ENCODE measurements around the gene EHBP1L1.

Gene EHBP1L1

DNA sequence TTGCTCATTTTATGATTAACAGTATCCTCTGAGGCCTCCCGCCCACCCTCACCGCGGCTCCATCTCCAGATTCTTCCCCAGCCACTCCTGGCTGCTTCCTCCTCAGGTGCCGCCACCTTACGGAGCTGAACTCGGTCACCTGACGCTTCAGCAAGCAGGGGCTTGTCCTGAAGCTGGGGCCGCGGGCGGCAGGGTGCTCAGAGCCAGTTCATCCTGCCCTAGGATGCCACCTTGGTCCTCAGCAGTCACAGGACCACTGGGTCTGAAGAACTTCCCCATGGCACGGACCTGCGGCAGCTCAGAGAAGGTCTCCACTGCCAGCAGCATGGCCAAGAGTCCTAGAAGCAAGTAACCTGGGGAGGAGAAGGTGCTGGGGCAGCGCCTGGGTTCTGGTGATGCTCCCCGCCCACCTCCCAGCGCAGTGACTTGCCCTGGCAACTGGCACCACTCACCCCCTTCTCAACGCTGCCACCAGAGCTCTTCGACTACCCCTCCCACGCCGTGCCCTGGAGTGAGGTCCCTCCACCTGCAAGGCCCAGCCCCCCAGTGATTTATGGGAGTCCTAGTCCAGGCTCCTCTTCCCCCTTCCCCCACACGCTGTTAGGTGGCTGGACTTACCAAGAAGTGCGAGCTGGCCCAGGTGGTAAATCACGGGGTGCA is 17.1 kb downstream of the EHBP1L1 start:
- no peak for DNase-seq (ENCODE audit: low read depth in 1 of 2, low spot score in 1 of 2)

DNA sequence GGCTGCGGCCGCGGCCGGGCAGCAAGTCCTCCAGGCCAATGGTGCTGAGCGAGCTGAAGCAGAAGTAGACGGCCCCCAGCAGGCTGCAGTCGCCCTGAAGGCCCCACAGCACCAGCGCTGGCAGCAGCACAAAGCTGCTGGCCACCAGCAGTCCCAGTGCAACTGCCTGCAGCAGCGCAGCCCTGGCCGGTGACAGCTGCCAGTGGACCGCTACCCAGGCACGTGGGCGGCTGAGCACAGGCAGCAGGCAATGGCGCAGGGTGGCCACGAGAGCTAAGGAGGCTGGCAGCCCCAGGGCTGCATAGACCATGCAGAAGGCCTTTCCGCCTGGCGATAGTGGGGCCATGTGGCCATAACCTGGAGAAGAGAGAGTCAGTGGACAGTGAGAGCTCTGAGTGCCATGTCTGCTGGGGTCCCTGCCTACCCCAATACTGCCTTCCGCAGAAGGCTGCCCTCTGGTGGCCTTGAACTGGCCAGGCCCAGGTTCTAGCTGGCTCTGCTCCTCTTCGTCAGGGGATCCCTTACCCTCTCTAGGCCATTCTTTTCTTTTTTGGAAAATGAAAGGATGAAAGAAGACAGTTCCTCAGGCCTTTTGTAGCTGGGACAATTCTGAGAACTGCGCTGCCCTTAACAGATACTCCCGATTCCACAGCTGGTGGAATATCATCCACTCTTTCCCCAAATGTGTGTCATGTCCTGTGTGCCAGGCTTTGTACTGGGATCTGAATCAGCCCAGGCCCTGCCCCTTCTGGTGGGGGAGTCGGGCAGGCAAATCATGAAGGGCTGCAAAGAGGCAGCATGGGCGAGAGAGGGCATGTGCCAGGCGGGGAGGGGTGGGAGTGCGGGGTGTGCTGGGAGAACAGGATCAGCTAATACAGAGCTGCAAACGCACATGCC is 17.9 kb downstream of the EHBP1L1 start:
- DNase-seq (ENCODE audit: low read depth in 1 of 2, low spot score in 1 of 2): no peak

DNA sequence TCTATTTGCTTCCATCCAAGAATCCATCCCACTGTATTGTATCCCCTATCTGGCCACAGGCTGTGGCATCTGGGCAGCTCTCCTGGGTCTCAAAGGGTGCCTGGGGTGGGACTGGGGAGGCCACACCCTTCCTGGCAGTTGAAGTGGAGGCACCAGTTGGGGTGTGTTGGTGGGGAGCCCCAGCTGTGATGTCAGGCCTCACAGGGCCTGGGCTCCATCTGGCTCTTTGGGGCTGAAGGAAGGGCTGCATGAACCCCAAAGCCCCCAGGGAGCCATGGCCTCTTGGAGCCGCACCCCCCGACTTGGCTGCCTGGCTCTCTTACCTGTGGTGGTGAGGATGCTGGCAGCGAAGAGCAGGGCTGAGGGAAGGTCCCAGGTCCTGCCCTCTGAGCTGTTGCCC is 19.3 kb downstream of the EHBP1L1 start:
- DNase-seq (ENCODE audit: low read depth in 1 of 2, low spot score in 1 of 2): no peak

DNA sequence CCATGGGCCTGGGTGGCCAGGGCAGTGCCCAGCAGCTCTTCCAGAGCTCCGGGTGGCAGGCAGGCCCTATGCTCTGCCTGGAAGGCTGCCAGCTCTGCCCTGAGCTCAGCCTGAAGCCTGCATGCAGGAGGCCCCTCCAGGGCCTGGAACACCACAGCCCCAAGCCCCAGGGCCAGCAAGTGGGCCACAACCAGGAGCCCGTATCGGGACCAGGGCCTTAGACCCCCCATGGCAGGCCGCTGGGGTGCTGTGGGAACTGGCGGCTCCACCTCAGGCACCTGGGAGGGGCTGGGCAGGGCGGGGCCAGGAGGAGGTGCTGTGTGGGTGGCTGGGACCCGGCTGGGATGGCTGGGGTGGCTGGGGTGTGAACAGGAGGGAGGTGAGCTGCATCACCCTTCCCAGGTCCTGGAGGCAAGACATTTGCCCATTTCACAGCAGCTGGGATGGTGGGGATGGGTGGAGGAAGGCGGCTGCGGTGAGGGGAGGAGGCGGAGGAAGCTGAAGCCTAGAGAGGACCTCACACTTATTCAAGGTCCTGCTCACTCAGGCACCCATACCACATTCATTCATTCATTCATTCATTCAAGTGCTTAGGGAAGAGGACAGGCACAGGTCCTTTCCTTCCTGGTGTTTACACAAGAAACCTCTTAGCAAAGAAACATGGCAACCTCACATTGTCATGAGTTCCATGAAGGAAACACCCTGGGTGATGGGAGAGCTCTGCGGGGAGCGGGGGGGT is 19.9 kb downstream of the EHBP1L1 start, which contains the start of gene KCNK7:
Gene KCNK7 (minus strand): TSS at position 258 of the 739 bp plus-strand sequence. CDS start 28 bp downstream, at position 230.
- DNase-seq (ENCODE audit: low read depth in 1 of 2, low spot score in 1 of 2): no peak

DNA sequence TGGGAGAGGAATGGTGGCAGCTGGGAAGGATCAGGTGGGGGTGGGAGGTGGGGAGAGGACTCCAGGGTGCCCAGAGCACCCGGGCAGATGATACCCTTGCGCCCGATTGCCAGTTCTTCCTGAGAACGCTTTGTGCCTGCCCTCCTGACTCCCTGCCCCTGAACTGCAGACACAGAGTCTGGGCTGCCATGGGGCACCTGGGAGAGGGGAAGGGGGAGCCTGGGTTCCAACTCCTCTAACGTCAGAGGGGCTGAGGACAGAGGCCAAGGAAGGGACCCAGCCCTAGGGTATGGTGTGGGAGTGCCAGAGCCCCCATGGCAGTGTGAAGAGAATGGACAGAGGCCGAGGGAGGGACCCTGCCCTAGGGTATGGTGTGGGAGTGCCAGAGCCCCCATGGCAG is 20.7 kb downstream of the EHBP1L1 start:
- DNase-seq (ENCODE audit: low read depth in 1 of 2, low spot score in 1 of 2): no peak

GRCh38 chr11:65598258-65598699 is 22.4 kb downstream of the EHBP1L1 start:
- DNase-seq (ENCODE audit: low read depth in 1 of 2, low spot score in 1 of 2): no peak

GRCh38 chr11:65599216-65599954 is 23.5 kb downstream of the EHBP1L1 start:
- DNase-seq (ENCODE audit: low read depth in 1 of 2, low spot score in 1 of 2): no peak

DNA sequence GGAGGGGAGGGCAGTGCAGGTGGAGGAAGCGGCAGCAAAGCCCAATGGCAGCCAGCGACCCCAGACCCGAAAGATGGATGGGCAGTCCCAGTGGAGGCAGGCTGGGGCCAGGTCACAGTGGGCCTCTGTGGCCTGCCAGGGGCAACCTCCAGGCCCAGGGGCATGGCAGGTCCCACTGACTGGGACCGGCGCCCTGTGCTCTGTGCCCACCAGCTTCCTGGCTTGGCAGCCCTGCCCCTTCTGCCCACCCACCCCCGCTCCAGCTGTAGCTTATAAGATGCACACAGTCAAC is 24.0 kb downstream of the EHBP1L1 start:
- DNase-seq (ENCODE audit: low read depth in 1 of 2, low spot score in 1 of 2): no peak

DNA sequence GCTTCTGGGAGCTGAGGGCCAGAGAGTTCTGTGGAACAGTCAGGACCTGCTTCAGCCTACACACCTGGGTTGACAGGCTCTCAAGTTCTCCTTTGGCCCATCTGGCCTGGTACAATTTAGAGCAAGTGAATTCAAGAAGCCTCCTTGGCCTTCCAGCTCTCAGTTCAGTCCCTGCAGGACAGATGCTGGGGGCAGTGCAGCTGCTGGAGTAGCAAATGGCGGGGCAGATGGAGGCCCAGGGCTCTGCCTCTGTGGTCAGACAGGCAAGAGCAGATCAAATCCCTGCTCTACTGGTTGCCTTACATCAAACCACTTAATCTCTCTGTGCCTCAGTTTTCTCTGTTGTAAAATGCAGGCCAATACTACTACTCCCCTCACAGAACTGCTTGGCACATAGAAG is 28.4 kb downstream of the EHBP1L1 start:
- no peak for DNase-seq (ENCODE audit: low read depth in 1 of 2, low spot score in 1 of 2)

DNA sequence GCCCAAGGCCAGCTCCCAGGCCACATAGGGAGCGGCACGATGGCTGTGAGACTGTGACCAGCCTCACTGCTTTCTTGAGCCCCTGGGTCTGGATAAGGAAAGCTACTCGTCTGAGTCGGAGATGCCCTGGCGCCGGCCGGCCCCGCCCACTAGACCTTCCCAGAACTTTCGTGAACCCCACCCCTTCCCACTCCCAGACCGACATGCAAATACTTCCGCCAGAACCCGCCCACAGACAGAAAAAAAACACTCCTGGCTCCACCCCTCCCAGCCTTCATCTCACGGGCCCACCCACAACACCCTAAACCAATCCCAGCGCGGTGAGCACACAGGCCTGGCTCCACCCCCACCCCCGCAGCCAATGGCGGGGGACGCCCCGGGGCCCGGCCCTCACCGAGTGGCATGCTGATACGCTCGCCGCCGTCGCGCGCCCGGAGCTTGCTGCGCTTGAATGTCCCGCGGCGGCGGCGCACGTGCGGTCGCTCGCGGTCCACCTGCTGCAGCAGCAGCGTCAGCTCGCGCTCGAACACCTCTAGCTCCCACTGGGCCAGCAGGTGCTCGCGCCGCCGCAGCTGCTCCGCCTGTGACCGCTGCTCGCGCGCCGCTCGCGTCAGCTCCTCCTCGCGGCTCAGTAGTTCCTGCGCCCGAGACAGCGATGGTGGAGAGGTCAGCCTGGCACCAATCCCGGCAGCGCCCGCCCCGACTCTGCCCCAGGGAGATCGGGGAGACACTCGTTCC is 31.2 kb downstream of the EHBP1L1 start:
- no peak for DNase-seq (ENCODE audit: low read depth in 1 of 2, low spot score in 1 of 2)

DNA sequence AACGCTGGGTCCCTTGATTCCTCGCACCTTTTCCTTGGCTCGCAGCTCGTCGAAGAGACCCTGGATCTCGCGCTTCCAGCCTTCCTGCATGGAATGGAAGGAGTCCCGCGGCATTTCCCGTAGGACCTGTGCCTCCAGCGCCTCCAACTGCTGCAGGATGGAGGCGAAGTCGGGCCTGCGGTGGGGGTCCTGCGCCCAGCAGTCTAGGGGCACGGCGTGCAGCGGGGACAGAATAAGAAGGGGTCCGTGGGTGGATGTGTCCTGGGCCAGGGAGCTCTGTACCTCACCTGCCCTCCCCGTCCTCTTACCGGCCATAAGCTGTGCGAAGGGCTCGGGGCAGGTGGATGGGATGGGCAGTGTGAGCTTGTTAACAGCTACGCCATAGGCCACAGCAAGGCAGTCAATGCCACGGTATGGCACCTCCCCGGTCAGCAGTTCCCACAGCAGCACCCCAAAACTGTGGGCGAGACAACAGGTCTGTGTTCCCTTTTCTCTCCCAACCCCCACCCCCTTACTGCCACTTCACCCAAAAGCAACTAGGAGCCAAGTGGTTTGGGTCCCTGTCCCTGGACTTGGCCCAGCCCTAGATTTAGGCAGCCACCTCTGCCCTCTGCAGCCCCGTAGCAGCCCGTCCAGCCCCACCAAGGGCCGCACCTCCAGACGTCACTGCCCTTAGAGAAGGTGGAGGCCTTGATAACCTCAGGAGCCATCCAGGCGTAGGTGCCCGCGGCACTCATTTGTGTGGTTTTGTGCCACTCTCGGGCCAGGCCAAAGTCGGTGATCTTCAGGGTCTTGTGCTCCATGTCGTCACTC is 32.0 kb downstream of the EHBP1L1 start:
- DNase-seq (ENCODE audit: low read depth in 1 of 2, low spot score in 1 of 2): no peak

- DNase-seq (ENCODE audit: low read depth in 1 of 2, low spot score in 1 of 2): no peak
These were observed 33.4 kb downstream of the EHBP1L1 start for GRCh38 chr11:65609229-65609628.

GRCh38 chr11:65609665-65610064 is 33.8 kb downstream of the EHBP1L1 start:
- no peak for DNase-seq (ENCODE audit: low read depth in 1 of 2, low spot score in 1 of 2)

DNA sequence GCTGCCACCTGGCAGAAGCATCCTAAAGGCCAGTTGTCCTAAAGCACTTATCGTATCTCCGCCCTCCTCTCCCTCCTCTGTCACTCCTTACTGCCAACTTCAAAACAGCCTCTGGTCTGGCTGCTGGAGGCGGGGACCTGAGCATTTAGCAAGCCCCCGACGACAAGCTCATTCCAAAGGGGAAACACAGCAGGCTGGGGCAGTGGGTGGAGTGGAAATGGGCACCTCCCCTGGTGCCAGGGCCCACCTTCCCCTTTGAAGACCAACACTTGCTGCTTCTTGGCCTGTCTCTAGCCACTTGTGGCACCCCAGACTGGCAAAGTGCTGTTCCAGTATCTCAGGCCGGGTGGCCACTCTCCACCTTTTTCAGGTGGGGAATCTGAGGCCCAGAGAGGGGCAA is 34.6 kb downstream of the EHBP1L1 start:
- no peak for DNase-seq (ENCODE audit: low read depth in 1 of 2, low spot score in 1 of 2)

- DNase-seq (ENCODE audit: low read depth in 1 of 2, low spot score in 1 of 2): no peak
These were observed 35.3 kb downstream of the EHBP1L1 start for GRCh38 chr11:65611028-65611757.

GRCh38 chr11:65611758-65612603 is 36.1 kb downstream of the EHBP1L1 start:
- no peak for DNase-seq (ENCODE audit: low read depth in 1 of 2, low spot score in 1 of 2)

DNA sequence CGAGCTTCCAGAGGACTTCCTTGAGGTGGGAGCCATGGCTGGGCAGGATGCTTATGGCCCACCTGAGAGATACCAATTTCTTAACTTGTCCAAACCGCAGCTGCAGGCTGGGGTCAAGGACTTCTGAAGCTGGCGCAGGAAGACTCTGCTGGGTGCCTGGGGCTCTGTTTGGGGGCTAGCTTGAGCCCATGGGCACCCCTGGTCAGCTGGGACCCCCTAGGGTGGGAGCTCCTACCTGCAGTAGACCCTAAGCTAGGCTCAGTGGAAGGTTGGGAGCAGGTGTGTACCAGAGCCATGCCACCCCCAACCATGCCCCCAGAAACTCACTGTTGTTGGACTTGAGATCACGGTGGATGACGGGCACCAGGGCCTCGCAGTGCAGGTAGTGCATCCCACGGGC is 36.8 kb downstream of the EHBP1L1 start:
- no peak for DNase-seq (ENCODE audit: low read depth in 1 of 2, low spot score in 1 of 2)
